IPS-11a (cell line): Measurements from ENCODE around the gene MYO16.

Experiments used
- H3K4me3 ChIP-seq: one replicate; pipeline ENCODE4 v1.5.1; 2013; ENCODE audit warnings: low read depth, low read length, control low read depth

MYO16 gene

DNA sequence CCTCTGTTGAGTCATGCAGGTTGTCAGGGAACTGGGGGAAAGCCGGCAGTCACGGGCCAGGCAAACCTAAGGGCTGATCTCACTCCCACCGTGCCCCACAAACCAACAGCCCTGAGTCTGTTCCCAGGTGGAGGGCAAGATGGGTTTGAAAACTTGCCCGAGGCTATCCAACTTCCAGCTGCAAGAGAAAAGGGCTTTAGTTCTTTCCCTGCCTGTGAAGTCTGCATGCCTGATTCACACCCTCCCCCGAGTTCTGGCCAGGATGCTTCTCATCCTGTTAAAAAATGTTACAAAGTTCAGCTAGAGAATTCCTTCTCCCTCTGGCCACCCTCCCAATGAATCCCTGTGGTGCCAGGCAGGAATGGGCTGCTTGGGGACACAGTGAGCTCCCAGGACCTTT is 33.1 kb downstream of the MYO16 start:
- H3K4me3 ChIP-seq = no peak overlapping the region

DNA sequence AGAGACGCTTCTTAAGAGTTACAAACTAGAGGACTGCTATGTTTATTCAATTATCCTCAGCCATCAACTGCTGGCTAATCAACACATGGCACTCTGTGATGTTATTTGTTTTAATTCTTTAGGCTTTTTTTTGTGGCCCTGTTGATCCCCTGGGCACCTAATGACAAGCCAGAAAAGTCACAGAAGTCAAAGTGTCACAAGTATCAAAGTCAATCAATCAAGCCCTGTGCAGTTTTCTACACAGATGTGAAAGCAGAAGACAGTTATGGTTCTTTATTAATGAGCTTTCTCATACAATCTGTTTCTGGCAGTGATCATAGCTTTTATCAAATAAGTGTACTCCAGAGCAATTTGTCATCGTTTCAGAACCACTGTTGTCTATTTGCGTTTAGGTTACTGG is 34.3 kb downstream of the MYO16 start:
- no peak overlapping the region for H3K4me3 ChIP-seq

DNA sequence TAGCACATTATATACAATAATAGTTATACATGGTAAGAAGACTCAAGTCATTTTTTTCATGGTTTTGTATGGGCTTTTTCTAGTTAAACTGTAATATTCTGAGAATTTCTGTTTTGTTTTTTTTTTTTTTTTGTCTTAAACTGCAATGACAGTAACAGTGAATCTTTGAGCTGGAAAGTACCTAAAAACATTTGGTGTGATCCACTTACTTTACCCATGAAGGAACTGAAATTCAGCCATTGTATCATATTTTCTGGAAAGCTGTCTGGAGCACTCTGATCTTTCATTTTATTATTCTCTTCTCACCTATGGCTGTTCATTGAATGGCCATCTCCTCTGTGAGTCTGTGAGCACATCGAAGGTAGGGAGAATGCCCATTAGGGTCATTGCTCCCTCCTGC is 37.8 kb downstream of the MYO16 start:
- no peak overlapping the region for H3K4me3 ChIP-seq

DNA sequence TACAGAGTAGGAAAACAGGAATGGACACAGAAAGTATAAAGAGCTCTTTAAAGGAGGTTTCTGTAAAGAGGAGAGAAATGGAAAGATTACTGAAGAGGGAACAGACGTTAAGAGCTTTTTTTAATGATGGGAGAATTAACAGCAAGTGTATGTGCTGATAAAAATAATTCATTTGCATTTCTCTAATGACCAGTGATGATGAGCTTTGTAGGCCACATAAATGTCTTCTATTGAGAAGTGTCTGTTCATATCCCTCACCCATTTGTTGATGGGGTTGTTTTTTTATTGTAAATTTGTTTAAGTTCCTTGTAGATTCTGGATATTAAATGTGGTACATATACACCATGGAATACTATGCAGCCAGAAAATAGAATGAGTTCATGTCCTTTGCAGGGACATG is 40.0 kb downstream of the MYO16 start:
- H3K4me3 ChIP-seq = no peak overlapping the region

DNA sequence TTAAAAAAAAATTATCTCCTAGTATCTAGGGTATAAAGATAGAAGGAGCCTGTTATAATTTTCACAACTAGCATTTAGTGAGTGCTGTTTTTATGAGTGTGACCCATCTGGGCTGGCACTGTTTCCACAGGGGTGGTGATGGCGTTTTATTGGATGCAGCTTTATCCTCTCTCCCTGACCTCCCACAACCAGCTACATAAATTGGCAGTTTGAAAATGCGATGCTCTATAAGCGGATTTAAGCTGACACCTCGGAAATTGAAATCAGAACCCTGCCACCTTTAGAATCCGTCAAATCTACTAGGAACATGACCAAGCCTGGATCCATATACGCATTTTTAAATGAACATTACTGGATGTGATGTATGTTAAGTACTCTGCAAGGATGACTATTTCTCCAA is 44.9 kb downstream of the MYO16 start:
- no peak overlapping the region for H3K4me3 ChIP-seq

DNA sequence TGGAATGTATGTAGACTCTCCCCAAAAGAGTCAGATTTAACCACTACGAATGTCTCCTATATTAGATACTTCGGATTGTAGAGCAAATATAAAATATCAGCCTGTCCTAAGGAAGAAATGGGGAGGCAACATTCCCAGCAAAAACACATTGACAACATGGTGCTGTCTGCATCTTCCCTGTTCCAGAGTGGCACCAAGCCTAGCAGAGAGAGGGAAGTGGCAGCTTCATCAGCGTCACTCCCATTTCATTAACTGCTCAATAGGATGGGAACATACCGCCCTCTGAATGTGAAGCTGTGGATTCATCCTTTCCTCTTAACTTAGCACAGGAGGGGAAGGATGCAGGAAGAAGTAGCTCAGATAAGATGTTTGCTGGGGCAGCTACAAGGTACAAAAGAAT is 45.4 kb downstream of the MYO16 start:
- H3K4me3 ChIP-seq = no peak overlapping the region

DNA sequence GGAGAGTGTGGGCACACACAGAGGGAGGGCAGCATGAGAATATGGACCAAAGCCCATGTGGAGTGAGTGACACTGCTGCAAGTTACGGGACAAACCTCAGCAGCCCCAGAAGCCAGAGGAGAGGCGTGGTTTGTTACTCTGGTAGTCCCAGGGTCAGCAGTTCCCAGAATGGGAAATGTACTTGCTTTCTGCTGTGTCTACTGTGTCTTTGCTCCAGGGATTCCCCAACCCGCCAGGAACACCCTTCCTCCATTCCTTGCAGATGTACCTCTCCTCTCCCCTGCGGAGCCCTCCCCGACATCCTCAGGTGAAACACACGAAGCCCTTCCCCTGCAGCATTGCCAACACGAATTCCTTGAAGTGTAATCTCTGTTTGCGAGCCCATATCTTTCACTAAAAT is 47.2 kb downstream of the MYO16 start:
- H3K4me3 ChIP-seq = no peak overlapping the region

DNA sequence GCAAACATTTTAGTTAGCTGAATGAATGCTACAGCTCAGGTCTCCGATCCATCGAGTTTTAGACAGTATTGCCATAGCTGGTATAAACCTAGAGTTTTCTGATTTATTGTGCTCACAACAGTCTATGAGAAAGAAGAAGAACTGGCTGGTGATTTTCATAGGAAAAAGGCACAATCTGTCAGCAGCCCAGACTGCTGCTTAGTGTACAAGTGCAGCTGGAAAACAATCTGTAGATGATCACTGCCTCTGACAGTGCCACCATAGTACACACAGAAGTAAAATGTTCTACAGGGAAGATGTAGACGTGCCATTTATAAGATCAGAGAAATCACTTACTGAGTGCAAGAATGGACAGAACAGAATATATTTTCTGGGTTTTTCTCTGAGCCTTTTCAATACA is 48.4 kb downstream of the MYO16 start:
- no peak overlapping the region for H3K4me3 ChIP-seq

DNA sequence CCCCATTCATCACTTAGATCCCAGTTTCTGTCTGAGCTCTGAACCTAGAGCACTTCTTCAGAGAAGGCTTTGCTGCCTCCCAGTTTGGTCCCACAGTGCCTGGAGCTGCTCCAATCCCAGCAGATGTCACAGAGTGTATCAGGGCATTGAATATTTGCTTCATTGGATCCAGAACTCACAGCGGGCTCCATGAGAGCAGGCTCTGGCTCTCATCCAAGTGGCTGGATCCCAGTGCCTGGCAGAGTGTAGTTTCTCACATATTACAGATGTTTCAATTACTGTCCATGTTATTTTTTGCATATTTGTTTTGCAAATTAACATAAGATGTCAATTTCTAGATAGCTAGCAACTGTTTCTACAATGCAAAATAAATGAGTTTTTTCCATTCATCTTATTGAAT is 50.6 kb downstream of the MYO16 start:
- H3K4me3 ChIP-seq = no peak overlapping the region

DNA sequence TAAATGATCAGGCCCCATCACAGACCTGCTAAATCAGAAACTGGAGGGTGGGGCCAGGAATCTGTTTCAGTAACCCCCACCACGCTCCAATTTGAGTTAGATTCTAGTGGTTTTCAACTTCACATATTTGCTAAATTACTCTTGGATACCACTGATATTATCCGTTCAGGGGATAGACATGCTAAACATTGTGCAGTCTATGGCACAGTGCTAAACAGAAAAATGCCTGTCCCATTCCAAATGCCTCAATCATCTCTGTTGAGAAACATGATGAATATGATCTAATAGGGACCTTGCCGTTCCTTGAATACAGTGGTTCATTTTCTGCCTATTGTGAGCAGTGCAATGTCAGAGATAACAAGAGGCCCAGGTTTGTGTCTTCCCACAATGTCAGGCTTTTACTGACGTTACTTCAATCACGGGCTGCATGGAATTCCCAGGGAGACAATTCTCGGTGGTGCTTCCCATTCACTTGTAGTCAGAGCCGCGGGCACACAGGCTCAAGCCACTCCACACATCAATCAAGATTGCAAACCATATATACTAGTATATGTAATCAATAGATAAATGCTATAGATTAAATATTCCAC is 52.7 kb downstream of the MYO16 start:
- H3K4me3 ChIP-seq = no peak overlapping the region

DNA sequence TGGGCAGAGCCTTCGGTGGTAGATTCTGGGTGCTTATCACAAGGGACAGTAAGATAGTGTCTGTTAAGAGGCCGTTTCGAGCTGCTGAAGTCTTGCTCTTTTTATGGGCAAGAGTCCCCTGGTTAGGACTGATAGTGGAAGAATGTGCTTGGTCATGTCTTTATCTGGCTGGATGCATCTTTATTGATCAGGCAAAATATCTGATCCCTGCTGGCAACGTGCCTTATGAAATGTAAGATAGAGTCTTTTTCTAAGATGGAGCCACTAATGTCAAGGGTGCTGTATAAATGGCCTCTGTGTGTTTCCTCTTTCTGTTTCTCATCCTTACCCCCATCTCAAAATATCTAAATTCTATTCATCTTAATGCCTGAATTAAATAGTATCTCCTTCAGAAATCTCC is 53.3 kb downstream of the MYO16 start:
- H3K4me3 ChIP-seq = no peak overlapping the region

DNA sequence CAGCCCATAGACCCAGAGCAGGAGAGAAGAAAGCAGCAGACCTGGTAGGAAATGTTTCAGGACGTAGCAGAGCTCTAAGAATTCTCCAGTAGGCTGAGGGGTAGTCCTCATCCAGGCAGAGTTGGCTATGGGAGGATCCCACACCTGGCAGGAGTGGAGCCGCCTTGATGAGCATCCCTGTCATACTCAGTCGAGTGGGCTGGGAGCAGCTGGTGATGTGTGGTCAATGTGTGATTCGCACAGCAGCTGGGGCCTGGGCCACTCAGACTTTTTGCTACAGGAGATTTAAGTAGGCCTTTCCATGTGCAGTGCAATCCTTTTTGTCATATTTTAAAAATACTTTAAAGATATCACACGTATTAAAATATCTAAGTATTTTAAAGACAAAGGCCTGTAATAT is 56.6 kb downstream of the MYO16 start:
- H3K4me3 ChIP-seq = no peak overlapping the region

DNA sequence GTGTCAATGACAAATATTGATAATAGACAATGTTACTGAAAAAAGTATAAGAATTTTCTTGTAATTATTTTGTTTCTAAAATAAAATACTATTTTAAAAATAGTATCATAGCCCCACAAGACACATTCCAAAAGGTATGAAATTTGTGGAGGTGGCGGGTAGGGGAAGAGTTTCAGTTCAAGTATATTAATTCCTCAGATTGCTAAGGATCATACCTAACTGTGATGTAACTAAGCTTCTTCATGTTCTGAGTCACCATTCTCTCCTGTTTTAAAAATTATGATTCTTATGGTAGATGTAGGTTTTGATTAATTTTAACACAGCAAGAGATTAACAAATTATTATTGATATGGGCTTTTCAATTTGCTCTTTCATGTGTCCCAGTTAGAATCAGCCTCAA is 61.3 kb downstream of the MYO16 start:
- no peak overlapping the region for H3K4me3 ChIP-seq

DNA sequence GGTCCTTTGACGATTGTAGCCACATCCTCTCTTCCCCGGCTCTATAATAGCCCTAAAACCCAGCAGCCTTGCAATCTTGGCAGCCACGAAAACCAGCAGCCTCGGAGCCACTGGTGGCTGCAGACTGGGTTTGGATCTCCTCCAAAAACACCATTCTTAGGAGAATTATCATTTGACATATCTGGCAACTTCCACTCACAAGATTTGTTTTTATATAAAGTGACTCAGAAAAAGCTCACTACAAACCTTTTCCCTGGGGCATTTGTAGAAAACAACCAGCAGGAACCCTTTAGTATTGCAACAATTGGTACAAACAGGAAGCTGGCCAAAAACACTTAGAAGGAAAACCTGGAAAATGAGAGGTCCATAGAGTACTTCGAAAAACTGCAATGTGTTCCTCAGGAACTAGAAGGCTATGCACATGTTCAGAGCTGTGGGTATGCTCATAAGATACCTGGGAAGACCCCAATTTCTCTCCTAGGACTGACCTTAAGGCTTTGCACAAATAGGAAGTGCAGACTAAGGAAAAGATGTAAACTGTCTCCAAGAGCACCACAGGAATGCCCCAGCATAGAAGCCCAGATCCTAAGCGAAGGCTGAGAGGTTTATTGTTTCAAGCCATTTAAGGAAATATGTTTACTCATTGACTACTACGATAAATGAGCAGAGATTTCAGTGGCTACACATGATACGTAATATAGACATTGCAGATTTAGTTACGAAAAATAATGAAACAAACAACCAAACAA is 71.2 kb downstream of the MYO16 start:
- no peak overlapping the region for H3K4me3 ChIP-seq

DNA sequence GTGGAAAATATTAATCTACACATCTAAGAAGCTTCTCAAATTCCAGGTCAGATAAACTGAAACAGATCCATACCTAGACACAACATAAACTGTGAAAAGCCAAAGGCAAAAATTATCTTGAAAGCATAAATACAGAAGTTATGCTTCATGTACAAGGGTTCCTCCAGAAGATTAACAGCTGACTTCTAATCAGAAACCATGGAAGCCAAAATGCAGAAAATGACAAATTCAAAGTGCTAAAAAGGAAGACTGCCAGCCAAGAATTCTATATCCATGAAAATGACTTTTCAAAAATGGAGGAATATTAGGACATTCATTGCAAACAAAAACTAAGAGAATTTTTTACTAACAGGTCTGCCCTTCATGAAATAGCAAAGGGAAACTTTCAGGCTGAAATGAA is 72.8 kb downstream of the MYO16 start:
- H3K4me3 ChIP-seq = no peak overlapping the region

DNA sequence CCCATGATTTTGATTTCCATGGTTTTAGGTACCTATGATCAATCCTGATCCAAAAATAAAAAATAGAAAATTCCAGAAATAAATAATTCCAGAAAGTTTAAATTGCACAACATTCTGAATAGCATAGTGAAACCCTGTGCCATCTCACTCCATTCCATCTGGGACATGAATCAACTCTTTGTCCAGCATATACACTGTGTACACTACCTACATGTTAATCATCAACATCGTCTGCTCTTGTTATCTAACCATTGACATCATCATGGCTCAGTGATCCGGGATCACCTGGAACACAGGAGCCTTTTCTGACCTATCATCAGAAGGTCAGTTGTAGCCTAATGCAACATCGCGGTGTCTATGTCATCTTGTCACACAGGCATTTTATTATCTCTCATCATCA is 75.6 kb downstream of the MYO16 start:
- no peak overlapping the region for H3K4me3 ChIP-seq

DNA sequence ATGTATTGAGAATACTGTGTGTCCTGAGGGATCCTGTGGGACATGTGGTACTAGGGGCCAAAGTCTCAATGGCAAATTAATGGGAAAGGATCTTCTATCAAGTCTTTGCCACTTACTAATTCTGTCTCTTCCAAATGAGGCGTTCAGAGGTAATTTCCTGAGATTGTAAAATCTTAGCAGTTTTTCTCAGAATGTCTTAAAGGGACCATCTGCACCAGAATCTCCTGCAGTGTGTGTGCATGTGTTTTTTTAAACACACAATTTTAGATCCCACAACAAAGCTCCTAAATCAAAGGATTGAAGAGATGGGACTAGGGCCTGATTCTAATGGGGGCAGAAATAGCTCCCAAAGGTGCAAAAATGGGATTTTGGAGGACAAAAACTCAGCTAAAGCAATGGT is 78.2 kb downstream of the MYO16 start:
- no peak overlapping the region for H3K4me3 ChIP-seq

DNA sequence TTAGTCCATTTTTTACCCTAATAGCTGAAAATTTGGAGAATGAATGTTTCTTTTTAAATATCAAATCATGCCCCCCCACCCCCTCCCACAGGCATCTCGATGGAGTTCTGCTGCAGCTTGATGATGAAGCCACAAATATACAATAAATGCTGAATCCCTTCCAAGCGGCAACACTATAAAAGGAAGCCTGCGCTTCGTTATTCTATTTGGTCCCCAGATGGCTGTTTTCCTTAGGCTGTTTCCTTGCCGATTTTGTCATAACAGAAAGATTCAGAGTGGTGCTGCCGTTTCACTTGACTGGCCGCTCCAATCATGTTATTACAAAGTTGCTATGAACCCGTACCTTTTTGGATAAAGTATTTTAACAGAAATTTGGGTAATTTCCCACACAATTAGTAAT is 79.5 kb downstream of the MYO16 start:
- H3K4me3 ChIP-seq = no peak overlapping the region

DNA sequence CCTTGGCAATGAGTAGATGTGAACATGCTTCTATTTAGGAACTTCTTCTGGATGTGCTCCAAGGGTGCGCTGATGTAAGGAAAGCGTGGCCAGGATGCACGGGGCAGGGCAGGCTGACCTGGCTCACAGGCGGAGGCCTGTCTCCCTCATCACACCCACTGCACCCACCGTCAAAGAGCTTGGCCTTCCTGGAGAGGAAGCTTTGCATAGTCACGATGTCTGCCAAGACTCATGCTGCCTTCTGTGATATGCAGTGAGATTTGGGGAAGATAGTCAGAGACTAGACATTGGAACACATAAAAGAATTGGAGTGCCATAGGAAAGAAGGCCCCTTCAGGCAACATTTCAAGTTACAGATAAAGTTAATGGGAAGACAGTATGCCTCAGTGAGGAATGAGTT is 82.0 kb downstream of the MYO16 start:
- no peak overlapping the region for H3K4me3 ChIP-seq

DNA sequence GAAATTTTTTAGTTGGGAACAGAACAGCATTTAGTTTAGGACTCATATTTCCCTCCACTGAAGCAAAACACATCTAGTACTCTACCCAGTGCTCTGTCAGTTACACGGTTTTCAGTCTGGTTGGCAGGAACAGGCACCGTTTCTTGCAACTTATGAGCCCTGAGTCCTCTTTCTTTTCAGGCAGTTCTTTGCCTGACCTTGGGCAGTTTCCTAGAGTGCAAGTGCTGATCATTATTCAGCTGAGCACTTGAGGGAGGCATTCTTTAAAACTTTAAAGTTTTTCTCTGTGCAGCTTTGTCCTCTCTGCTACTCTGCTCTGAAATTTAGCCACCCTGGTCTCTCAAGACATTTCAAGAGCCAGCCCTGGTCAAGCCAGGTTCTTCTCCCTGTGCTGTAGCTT is 96.1 kb downstream of the MYO16 start:
- no peak overlapping the region for H3K4me3 ChIP-seq

DNA sequence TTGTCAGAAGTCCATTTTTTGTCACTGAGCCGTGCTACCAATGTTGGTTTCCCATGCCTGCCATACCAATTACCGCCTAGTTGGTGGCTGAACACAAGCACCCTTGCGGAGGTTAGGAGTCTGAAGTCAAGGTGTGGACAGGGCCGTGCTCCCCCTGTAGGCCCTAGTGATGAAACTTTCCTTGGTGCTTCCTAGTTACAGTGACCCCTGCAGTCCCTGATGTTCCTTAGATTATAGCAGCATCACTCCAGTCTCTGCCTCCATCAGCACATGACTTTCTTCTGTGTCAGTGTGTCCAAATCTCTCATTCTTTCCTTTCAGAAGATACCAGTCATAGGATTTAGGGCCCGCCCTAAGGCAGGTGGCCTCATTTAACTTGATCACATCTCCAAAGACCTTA is 99.0 kb downstream of the MYO16 start:
- H3K4me3 ChIP-seq = no peak overlapping the region

DNA sequence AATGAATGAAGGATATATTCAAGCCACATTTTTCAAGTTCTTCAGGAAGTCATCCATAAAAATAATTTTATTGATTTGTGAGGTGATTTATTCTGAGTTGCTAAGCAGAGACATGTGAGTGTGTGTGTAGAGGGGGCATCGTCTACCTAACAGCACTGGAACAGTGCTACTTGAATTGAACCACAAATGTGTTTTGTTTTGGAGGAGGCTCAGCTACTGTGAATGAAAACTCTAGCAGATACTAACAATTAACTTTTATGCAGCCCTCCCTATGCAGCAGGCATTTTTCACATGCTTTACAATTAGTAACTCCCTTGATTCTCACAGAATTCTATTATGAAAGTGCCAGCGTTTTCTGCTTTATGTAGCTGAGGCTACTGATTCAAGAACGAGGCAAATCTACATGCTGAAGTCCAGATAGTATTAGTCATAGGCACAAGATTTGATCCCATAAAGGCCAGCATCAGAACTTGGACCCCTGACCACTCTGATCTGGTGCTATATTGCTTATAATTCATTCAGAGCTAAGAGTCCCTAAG is 103.7 kb downstream of the MYO16 start:
- H3K4me3 ChIP-seq = no peak overlapping the region

DNA sequence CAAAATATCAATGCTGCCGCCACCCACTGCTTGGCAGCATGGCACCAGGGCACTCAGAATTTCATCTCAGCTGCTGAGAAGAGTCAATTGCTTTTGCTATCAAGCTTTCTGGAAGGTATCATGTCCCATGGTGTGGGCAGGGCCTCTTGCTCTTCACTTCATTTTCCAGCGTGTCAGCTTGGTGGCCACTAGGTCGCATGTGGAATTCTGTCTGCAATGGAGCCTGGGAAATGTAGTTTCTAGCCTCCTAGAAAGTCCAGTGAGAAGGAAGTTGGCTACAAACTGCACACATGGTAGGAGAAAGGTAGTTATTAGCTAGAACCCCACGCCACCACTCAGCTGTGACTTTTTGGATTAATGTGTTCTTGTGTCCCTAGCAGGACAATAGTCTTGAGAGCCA is 105.3 kb downstream of the MYO16 start:
- no peak overlapping the region for H3K4me3 ChIP-seq
